Stimulated activated CD4-positive, alpha-beta T cell treated with anti-CD3 and anti-CD28 coated beads, Interleukin-2, amount 100 ng/mL, for 48 hours (primary cell): ENCODE data around the gene CEMIP.

Experiments
- DNase-seq, 2 donors: peaks; one replicate each; pipeline ENCODE4 v3.0.0-alpha.2; 2020

The CEMIP gene

GRCh38 chr15:80893777-80894176, 114.6 kb downstream of the CEMIP start:
- DNase-seq, result no peak

DNA sequence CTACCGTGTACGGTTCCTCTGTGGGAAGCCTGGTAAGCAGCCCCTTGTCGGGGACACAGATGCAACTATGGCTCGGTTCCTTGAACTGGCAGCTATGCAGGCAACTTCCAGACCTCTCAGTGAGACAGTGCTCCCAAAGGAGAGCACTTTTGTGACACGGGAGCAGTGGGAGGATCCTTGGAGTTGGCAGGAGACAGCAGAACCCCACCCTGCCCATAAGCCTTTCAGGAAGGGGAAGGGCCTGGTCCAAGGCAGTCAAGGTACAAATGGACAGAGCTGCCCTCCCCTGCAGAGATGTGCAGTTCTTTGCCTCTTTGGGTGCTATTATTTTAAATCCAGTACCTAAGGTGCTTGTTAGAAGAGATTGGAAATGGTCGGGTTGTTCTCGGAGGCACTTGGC, 115.9 kb downstream of the CEMIP start:
- no peak for DNase-seq

- DNase-seq, result no peak
Observed at GRCh38 chr15:80895965-80896364, 116.8 kb downstream of the CEMIP start.

GRCh38 chr15:80898040-80898439, 118.9 kb downstream of the CEMIP start:
- no peak for DNase-seq

DNA sequence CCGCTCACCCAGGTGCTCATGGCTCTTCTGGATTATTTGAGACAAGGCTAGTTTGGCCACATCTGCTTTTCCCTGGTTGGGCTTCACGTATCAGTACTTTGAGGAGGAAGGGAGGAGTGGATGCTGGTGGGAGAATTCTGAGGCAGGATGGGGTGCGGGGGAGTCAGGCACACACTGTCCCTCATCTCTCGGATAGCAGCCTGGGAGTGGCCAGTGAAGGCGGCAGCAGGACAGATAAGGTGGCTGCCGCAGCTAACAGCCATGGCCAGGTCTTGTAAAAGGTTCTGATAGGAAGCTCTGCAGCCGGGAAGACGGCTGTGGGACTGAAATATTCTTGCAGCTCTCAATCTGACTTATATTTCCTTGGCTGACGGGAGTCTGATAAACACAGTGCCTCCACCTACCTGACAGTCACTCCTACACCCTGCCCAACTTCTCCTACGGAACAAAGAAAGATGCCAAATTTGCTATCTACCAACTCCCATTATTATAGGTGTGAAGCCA, 123.2 kb downstream of the CEMIP start:
- no peak for DNase-seq

DNA sequence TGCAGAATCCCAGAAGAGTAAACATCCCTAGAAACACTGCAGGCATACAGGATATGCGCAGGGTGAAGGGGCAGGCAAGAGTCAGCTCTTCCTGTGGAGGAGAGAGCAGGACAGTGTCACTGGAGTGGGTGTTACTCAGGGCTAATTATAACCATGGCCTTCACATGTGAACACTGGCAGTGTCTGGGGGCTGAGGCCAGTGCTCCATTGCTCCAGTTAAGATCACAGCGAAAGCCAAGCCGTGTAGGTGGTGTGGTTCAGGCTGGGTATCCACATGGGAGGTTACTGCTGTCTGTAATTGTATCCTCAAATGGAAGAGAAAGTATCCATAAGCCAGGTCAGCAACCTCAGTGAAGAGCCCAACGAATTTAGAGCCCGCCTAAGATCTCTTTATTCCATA, 125.8 kb downstream of the CEMIP start:
- DNase-seq, result no peak

DNA sequence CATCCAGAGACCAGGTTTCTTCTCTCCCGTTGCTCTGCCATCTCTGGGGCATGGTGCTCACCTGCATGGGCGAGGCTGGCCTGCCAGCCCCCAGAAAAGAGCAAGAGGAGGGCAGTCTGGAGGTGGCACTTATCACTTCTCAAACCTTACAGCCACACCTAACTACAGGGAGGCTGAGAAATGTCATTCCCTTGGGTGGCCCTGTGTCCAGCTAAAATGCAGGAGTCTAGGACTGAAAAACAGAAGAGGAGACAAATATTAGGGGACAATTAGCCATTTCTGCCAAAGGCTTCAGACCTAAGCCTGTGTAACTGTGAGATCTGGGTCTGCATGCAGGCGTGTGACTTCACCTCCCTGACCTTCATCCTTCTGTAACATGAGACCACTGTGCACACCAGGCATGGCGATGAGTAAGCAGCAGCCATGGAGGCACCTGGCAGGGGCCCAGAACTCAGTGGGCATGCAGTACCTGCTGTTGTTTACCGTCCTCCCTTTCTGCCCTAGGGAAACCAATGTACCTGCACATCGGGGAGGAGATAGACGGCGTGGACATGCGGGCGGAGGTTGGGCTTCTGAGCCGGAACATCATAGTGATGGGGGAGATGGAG, 127.1 kb downstream of the CEMIP start:
- no peak for DNase-seq

- DNase-seq, result no peak
Observed at GRCh38 chr15:80911821-80912220, 132.7 kb downstream of the CEMIP start.

GRCh38 chr15:80912673-80913072, 133.5 kb downstream of the CEMIP start:
- DNase-seq, result no peak

GRCh38 chr15:80913541-80913940, 134.4 kb downstream of the CEMIP start:
- DNase-seq, result no peak

DNA sequence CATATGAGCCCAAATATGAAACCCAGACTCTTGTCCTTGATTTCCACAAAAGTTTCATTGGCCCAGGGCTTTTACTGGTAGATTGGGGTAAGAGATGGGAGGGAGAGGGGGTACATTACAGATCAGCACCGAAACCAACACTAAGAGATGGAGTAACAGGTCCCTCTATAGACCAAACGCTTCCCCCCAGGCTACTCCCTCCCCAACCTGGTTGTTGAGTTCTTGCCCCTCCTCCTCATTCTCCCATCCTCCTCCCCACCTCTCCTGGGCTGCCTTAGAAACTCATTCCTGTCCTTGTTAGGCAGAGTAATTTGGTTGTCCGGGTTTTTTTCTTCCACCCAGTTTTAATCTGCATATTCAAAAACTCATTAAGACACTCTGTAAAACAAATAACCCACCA, 136.3 kb downstream of the CEMIP start:
- DNase-seq, result no peak

- DNase-seq, result no peak
Observed at GRCh38 chr15:80916056-80916455, 136.9 kb downstream of the CEMIP start.

DNA sequence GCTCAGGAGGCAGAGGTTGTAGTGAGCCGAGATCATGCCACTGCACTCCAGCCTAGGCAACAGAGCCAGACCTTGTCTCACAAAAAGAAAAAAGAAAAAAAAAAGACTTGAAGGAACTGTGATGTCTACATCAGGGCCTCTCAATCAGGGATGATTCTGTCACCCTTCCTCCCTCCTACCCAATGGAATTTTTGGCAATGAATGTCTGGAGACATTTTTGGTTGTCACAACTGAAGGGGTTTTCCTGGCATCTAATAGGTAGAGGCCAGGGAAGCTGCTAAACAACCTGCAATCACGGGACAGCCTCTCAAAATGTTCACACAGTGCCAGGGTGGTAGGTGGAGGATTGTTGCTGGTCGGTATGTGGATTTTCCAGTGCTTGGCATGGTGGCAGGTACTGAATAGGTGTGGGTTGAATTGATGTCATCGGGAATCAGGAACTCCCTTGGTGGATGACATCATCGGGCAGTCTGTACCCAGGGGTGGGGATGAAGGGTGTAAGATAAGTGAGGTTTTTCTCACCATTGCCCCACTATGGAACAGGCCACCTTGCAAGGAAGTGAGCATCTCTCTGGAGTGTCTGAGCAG, 139.1 kb downstream of the CEMIP start:
- no peak for DNase-seq

GRCh38 chr15:80920271-80920699, 141.1 kb downstream of the CEMIP start:
- DNase-seq, result no peak

- DNase-seq, result no peak
Observed at GRCh38 chr15:80921736-80922410, 142.7 kb downstream of the CEMIP start.

DNA sequence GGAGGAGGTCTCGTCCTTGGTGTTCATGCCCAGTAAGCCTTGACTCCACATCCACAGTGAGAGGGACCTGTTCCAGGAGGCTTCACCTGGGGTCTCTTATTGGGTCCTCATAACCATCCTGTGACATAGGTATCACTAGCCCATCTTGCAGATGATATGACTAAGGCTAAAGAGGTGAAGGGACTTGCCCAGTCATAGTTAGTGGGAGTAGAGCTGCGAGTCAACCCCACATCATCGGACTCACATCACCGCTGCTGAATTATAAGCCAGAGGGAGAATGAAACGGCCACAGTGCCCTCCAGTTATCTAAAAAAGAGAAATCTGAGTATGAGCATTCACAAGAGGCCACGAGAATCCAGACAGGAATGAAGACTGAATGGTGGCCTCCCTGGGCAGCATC, 144.5 kb downstream of the CEMIP start:
- DNase-seq, result no peak

DNA sequence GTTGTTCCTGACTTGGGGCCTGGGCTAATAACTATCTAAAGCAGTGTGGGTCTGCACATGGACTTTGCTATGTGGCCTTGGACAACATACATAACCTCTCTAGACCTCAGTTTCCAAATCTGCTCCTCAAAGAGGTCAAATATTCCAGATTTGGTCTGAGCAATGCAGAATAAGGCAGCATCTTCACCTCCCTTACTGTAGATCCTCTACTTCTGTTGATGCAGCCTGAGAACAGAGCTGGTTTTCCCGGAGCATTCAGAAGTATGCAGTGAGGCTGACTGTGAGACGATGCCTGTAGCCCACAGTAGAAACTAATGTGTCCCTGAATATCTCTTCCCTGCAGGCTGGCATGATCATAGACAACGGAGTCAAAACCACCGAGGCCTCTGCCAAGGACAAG, 145.1 kb downstream of the CEMIP start:
- no peak for DNase-seq

DNA sequence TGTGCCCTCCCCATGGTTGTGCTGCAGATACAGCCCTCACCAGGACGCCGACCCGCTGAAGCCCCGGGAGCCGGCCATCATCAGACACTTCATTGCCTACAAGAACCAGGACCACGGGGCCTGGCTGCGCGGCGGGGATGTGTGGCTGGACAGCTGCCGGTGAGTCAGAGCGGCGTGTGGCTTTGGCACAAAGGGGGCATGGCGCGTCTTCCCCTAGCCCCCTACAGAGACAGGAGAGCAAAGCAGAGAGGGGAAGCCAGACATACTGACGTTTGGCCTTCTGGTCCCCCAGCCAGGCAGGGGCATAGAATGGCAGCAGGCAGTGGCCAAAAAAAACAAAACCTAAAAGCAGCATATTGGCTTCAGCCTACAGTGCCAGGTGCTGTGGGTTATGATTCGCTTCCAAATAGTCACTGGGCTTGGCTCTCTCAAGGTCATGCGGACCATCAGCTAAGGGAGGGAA, 146.5 kb downstream of the CEMIP start:
- DNase-seq, result no peak

DNA sequence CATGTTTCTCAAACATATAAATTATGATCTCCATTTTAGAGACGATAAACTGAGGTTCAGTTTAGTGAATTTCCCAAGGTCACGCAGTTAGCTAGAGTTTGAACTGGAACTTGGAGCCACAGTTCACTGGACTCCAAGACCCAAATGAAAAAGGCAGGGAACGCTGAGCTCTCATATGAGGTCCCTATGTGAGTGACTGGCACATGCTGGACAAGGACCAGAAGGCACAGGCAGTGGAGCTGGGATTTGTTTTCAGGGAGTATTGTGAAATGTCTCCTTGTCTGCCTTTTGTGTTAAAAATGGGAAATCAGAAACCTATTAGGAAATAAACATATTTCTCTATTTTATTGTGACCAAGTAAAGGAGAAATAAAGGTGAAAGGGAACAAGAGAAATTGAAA, 147.0 kb downstream of the CEMIP start:
- DNase-seq, result no peak

DNA sequence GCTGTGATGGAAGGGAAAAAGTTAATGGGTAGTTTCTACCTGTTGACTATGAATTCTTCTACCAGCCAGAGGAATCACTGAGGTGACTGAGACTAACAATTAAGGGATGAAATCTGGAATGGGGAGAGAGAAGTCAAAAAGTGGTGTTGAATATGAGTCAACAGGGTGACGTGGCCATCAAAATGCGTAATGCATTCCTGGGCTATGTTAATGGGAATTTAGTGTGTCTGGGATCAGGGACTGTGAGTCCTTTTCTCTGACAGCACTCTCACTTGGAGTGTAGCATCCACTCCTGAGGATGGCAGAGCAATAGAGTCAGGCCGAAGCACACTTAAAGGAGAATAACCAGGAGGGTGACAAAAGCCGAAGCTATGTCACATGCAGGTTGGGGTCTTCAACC, 150.1 kb downstream of the CEMIP start:
- no peak for DNase-seq

DNA sequence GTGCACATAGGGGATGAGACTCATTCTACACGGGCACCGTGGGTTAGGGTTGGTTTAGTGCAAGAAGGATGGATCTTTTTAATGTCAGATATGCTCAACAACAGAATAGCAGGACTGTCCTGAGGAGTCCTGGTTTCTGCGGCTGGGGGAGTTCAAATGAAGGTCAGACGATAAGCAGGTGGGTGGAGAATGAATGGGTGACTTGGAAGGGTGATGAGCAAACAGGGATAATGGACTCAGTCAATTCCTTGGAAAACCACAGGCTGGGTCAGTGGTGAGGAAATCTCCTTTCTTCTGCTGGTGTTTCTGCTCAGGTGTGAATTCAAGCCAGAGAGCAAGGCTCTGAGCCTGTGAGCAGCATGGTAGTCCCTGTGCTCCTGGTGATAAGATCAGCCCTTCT, 150.5 kb downstream of the CEMIP start:
- no peak for DNase-seq

DNA sequence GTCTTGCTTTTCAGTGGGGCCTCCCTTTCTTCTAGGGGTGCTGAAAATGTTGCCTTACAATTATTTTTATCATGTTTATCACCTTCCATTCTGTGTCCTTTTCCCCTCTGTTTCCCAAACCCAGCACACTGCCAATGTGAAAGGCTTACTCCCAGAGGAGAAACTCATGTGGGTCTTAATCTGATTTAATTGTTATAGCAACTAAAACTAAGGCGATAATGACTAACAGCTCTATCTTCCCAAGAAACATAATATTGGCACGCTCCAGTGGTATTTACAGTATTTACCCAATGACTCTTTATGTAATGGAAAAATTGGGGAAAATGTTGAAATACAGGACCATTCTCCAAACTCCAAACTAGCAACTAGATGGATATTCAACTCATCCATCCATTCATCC, 152.0 kb downstream of the CEMIP start:
- DNase-seq, result no peak

GRCh38 chr15:80931721-80932512, 152.7 kb downstream of the CEMIP start:
- DNase-seq, result no peak

DNA sequence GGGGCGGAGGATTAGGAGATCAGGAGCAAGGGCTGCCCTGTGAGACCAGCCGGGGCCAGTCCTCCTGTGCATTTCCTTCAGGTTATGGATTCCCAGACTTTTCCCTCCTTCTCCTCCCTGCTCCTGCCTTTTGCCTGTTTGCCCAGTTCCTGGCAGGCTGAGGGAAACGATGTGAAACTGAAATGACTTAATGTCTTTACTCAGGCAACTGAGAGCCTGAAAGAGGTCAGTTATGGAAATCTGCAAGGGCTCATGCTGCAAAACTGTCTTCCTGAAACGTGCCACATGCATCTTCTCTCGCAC, 153.3 kb downstream of the CEMIP start:
- no peak for DNase-seq
